Epithelial cell of proximal tubule (primary cell): Measurements from ENCODE around the gene MESD. TPM values are rescaled to one million over a fixed set of nuclear protein-coding genes. Genes with fewer than 3 reads are reported as not detected.

Experiments used
- DNase-seq: peaks from one replicate; pipeline ENCODE4 v3.0.0-alpha.2; 2011; ENCODE audit warnings: low read depth
- H3K4me3 ChIP-seq: 2 replicates; pipeline ENCODE4 v1.5.1; 2011; ENCODE audit warnings: low read depth, mild to moderate bottlenecking, low read length
- total RNA-seq: library from RNA; depleted of rRNA; stranded (reverse); fragments of >200 nt; gene quantifications from 2 replicates; pipeline ENCODE4 v1.2.3, GENCODE V29; 2015
- TF ChIP-seq, protein P1 (sequence below): conservative IDR thresholded peaks from 2 replicates; pipeline ENCODE4 v1.5.1; 2012; ENCODE audit warnings: low read depth, mild to moderate bottlenecking, low read length

MESD gene
- total RNA-seq, 1 donor from 2014 or later, result 27.0 TPM

DNA sequence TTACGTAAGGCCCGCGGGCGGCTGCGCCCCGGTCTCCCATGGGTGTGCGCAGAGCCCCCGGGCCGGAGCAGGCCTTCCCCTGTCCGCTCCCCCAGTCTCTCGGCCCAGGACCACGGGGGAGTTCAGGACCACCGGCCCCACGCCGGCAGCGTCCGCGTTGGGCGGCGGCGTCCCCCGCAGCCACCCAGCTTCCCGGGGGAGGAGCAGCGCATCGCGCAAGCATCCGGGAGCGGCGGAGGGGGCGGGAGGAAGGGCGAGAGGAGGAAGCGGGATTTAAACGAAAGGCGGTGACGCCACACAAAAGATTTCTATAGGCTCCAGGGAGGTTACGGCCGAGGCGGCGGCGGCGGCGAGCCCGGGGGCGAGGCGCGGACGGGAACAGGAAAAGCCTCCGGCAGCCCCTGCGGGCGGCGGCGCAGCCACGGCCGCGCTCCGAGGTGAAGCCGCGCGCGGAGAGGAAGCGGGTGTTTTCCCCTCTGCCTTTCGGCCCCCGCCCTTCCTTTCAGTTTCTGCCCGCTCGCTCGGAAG, 11.1 kb upstream of the MESD start, which contains the start of gene TLNRD1:
TLNRD1 (plus strand) TSS at position 300 of the 528 bp plus-strand sequence. CDS start 1,349 bp downstream, outside the sequence.
- no peak for DNase-seq
- TF ChIP-seq, protein P1, sequence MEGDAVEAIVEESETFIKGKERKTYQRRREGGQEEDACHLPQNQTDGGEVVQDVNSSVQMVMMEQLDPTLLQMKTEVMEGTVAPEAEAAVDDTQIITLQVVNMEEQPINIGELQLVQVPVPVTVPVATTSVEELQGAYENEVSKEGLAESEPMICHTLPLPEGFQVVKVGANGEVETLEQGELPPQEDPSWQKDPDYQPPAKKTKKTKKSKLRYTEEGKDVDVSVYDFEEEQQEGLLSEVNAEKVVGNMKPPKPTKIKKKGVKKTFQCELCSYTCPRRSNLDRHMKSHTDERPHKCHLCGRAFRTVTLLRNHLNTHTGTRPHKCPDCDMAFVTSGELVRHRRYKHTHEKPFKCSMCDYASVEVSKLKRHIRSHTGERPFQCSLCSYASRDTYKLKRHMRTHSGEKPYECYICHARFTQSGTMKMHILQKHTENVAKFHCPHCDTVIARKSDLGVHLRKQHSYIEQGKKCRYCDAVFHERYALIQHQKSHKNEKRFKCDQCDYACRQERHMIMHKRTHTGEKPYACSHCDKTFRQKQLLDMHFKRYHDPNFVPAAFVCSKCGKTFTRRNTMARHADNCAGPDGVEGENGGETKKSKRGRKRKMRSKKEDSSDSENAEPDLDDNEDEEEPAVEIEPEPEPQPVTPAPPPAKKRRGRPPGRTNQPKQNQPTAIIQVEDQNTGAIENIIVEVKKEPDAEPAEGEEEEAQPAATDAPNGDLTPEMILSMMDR, result no peak
- peak within 1 kb of the TSS; percentile 97 for H3K4me3 ChIP-seq

DNA sequence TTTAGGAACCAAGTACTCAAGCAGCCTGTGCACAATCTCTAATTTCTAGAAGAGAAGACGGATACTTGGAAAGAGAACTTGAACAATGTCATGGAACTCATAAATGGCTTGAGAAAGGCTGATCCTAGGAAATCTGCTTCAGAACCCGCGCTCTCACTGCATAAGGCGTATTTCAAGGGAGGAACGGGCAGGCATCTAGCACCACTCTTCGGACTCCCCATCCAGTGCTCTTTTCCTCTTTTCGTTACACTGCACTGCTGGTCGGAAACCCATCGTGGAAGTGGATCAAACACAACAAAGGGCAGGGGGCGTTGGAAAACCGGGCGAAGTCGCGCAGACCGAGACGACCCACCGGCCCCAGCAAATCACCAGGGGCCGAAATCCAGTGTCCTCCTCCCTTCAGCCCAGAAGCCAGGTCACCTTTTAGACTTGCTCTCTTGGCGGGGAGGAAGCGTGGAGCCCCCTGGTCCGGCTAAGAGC, 10.6 kb upstream of the MESD start:
- TF ChIP-seq, protein P1, result no peak
- DNase-seq, result no peak
- peak overlapping the region; percentile 97 for H3K4me3 ChIP-seq

DNA sequence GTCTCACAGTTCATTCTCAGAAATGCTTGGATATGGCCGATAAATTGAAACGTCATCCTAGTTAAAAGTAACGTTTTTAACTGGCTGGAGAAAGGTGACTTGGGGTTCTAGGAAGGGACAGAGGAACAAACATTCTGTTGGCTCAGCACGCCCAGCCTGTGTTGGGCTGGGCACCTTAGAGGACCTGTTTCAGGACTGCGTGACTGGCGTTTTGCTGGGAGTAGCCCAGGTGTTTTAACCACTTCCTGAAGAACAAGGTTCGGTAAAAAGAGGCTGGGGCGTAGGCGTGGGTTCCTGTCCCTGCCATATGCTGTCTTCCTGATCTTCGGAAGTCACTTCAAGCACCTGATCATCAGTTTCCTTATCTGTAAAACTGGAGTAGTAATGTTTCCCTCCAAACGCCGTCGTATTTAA, 10.0 kb upstream of the MESD start:
- H3K4me3 ChIP-seq, result peak overlapping the region; percentile 97
- no peak for DNase-seq
- TF ChIP-seq, protein P1, result no peak

DNA sequence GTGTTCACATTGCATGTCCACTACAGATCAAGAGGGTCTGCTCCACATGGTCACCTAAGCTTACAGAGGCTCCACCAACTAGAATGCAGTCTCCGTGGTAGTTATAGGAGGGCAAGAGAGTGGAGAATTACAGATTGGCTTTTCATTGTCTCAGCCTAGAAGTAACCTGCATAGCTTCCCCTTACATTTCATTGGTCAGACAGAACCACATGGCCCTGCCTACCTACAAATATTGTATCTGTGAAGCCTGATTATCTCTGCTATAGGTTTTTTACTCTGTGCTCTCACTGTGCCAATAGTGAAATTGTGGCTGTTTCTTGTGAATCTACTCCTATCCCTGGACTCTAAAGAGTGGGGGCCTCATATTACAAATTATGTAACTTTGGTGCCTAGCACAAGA, 8.6 kb upstream of the MESD start:
- TF ChIP-seq, protein P1, result no peak
- no peak for DNase-seq
- no peak overlapping the region for H3K4me3 ChIP-seq

DNA sequence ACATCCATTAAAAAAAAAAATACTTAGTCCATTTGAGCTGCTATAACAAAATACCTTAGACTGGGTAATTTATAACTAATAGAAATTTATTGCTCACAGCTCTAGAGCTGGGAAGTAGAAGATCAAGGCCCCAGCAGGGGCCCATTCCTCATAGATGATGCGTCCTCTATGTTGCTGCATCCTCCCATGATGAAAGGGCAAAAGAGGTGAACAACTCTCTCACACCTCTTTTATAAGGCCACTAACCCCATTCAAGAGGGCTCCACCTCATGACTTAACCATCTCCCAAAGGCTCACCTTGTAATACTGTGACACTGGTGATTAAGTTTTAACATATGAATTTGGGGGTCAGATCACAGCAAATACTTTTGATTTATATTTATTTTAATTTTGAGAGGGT, 8.1 kb upstream of the MESD start:
- no peak overlapping the region for H3K4me3 ChIP-seq
- TF ChIP-seq, protein P1, result no peak
- no peak for DNase-seq

DNA sequence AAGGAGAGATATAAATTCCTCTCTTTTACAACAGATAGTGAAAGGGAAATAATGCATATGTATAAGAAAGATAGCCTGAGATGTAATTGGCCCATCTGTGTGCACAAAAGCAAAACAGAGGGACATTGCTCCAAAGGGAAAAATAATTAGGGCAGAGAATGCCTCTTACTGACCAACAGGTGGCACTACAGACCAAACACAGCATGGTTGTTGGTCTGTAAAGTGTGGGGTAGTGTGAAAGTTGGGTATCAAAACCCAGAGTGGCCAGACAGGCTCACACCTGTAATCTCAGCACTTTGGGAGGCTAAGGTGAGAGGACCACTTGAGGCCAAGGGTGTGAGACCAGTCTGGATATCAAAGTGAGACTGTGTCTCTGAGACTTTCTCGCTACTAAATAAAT, 6.6 kb upstream of the MESD start:
- H3K4me3 ChIP-seq, result no peak overlapping the region
- no peak for DNase-seq
- TF ChIP-seq, protein P1, result peak; percentile 62

DNA sequence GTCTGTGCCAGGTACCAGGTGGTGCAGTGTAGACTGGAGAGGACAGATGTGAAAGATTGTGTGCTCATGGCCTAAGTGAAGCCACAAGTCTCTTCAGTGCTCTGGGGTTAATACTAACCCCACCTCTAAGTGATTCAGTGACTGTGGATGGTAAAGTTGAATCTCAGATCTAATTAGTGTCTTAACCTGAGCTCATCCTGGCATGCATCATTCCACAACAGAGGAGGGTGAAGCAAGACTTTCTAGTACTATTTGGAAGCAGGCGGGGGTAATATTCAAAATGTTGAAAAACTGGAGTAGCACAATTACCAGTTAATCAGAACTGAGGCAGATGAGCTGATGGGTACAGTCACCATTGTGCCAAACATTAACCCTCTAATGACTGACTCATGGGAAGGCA, 2.8 kb upstream of the MESD start:
- DNase-seq, result no peak
- H3K4me3 ChIP-seq, result no peak overlapping the region
- TF ChIP-seq, protein P1, result no peak
